Fibroblast of pulmonary artery (primary cell): ENCODE results near the gene EHBP1.
A peak's percentile ranks its signal among the peaks of the same experiment; 100 is the strongest.

Experiments used
- DNase-seq: peaks from one replicate; pipeline ENCODE4 v3.0.0-alpha.2; 2010; ENCODE audit warnings: low read depth
- H3K4me3 ChIP-seq: replicated peaks from 2 replicates; pipeline ENCODE4 v1.5.1; 2011; ENCODE audit warnings: low read depth, mild to moderate bottlenecking, control low read depth, low read length, moderate library complexity
- TF ChIP-seq, protein P1 (sequence below): IDR thresholded peaks from 2 replicates; pipeline ENCODE4 v1.5.1; 2011; ENCODE audit warnings: mild to moderate bottlenecking, control low read depth, low read length, inconsistent platforms; ENCODE audit errors: missing control alignments

EHBP1 gene

DNA sequence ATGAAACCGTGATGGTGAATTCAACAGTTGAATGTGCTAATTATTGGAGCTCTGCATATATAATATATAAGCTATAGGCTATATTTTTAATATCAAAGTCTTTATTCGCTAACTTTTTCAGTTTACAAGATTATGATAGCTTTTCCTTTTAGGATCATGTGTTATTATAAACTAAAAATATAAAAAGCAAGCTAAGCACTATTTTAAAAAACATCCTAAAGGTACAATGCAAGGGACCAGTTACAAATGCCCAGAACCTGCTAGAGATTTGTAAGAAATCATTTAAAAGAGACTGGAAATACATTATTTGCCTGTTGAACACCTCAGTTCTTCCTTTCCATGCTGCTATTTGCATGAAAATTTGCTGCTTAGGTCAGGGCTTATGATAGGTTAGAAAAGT lies 43.4 kb upstream of the EHBP1 start:
- DNase-seq = no peak
- TF ChIP-seq, protein P1, sequence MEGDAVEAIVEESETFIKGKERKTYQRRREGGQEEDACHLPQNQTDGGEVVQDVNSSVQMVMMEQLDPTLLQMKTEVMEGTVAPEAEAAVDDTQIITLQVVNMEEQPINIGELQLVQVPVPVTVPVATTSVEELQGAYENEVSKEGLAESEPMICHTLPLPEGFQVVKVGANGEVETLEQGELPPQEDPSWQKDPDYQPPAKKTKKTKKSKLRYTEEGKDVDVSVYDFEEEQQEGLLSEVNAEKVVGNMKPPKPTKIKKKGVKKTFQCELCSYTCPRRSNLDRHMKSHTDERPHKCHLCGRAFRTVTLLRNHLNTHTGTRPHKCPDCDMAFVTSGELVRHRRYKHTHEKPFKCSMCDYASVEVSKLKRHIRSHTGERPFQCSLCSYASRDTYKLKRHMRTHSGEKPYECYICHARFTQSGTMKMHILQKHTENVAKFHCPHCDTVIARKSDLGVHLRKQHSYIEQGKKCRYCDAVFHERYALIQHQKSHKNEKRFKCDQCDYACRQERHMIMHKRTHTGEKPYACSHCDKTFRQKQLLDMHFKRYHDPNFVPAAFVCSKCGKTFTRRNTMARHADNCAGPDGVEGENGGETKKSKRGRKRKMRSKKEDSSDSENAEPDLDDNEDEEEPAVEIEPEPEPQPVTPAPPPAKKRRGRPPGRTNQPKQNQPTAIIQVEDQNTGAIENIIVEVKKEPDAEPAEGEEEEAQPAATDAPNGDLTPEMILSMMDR = no peak
- H3K4me3 ChIP-seq = no peak overlapping the region

DNA sequence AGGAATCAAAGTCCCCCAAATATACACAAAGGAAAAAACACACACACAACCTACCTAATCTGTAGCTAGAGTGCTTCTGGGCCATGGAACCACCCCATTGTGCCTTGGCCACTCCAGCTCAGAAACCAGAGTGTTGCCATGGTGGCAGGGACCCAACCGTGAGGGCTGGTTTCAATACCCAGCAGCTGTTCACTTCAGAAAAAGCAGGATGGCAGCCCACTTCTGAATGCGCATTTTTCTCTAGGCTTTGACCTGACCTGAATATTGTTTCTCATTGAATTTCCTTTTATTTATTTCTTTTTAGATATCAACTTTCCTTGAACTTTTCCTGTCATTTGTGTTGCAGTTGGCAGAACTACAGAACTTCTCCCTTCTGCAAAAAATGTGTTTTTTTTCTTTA lies 43.0 kb upstream of the EHBP1 start:
- no peak overlapping the region for H3K4me3 ChIP-seq
- no peak for DNase-seq
- TF ChIP-seq, protein P1 = no peak

DNA sequence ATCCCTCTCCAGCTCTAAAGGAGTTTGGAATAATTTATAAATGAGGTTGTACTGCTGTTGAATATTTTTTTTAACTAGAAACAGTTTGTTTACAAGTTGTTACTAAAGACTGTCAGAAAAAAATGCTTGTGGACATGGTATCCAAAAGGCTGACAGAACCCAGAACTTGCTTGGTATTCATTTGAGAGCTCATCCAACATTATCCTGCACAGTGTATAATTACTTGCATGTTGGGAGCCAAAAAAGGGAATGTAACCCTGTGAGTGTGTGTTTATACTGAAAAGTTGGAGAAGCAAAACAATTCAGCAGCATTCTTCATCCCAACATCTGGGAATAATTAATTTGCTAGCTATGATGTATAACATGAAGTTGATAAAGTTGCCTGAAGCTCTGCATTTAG lies 42.1 kb upstream of the EHBP1 start:
- no peak overlapping the region for H3K4me3 ChIP-seq
- TF ChIP-seq, protein P1 = no peak
- DNase-seq = peak; percentile 58

DNA sequence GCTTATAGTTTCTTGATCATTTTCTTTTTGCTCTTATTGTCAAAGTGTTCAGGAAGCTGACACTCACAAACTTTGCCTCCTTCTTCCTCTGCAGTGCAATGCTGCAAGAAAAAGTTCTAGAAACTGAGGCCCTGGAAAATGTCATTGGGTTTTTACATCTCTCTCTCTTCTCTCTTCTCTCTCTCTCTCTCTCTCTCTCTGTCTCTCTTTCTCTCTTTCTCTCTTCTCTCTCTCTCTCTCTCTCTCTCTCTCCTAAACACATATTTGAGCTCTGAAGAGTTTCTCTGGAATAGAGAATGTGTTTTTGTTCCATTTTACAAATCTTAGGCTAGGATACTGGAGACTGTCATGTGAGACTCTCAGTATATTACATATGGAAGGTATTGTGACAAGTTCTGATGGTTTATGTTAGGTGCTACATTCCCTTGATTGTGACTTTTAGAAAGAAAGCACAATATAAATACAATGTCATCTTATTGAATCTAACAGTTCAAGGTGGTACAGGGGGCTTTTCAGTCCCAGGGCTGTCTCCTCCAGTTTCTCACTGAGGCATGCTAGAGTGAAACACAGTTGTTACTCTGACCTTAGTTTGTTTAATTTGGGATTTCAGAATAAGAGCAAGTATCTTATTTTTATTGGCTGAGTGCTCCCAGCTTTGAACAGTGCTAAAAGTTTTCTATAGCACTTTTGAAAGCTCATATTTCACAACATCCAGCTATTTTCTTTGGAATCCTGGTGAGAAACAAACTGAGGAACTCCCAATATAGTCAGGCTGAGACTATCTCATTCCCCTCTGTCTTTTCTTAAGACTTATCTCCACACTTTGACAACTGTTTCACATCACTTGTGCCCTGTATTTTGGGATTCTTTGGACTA lies 41.4 kb upstream of the EHBP1 start:
- no peak overlapping the region for H3K4me3 ChIP-seq
- TF ChIP-seq, protein P1 = no peak
- DNase-seq = peak; percentile 61

DNA sequence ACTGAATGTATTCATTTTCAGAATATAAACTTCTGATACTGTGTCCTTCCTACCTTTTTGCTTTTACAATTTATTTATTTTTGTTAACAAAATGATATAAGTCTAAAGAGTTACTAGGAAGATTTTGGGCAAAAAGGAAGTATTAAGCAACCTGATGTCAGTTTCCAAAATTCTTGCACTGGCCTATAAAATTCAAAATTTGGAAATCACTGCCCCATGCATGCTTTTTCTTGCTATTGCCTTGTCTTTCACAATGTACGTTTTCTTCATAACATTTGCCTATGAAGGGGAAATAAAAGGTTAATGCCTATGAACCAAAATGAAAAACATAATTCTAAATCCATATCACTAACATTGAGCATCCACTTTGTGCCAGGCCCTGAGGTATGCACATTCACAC lies 40.1 kb upstream of the EHBP1 start:
- no peak for DNase-seq
- TF ChIP-seq, protein P1 = no peak

DNA sequence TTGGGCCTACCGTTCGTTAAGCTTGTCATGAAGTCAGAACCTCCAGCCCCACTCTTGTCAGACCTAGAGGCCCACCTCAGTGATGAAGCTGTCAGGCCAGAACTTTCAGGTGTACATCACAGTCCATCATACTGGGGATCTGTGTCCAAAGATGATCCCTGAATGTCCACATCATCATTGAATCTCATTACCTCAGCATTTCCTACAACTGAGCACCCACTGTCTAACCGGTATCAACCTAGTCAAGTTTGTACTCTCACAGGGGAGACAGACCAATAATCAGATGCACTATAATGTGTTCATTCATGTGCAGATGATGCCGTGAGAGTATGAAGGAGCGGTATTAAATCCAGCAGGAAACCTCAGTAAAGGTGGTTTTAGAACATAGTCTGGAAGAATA lies 36.3 kb upstream of the EHBP1 start:
- DNase-seq = no peak
- H3K4me3 ChIP-seq = no peak overlapping the region

More for the DNA sequence above, 40.1 kb upstream of the EHBP1 start:
- no peak overlapping the region for H3K4me3 ChIP-seq

More for the DNA sequence above, 36.3 kb upstream of the EHBP1 start:
- TF ChIP-seq, protein P1 = no peak
